LNCaP clone FGC (cell line): Measurements from ENCODE around the gene LRFN2.

Source experiments
- DNase-seq: peaks from one replicate; pipeline ENCODE4 v3.0.0-alpha.2; 2011; ENCODE audit warnings: low read depth
- H3K4me3 ChIP-seq: 2 replicates; pipeline ENCODE4 v1.5.1; 2011; ENCODE audit warnings: mild to moderate bottlenecking, low read depth, low read length, control low read depth
- CTCF ChIP-seq: IDR thresholded peaks from 2 replicates; pipeline ENCODE4 v1.5.1; 2012; ENCODE audit warnings: mild to moderate bottlenecking; ENCODE audit not compliant: control insufficient read depth, insufficient read depth; ENCODE audit errors: extremely low read depth

The LRFN2 gene

GRCh38 chr6:40516429-40516828 is 70.7 kb downstream of the LRFN2 start:
- TF ChIP-seq CTCF = no peak
- no peak for DNase-seq
- H3K4me3 ChIP-seq = no peak overlapping the region

GRCh38 chr6:40512340-40512739 is 74.8 kb downstream of the LRFN2 start:
- no peak for TF ChIP-seq CTCF
- H3K4me3 ChIP-seq = no peak overlapping the region
- no peak for DNase-seq

- no peak for DNase-seq
- H3K4me3 ChIP-seq = no peak overlapping the region
- no peak for TF ChIP-seq CTCF
Measured at GRCh38 chr6:40511884-40512283, 75.3 kb downstream of the LRFN2 start.

- no peak for DNase-seq
- TF ChIP-seq CTCF = no peak
- H3K4me3 ChIP-seq = no peak overlapping the region
Measured at GRCh38 chr6:40510442-40510841, 76.7 kb downstream of the LRFN2 start.

GRCh38 chr6:40509716-40510260 is 77.4 kb downstream of the LRFN2 start:
- no peak overlapping the region for H3K4me3 ChIP-seq
- DNase-seq = no peak
- TF ChIP-seq CTCF = no peak

- TF ChIP-seq CTCF = no peak
- DNase-seq = no peak
- no peak overlapping the region for H3K4me3 ChIP-seq
Measured at GRCh38 chr6:40509086-40509485, 78.1 kb downstream of the LRFN2 start.

GRCh38 chr6:40506954-40507353 is 80.2 kb downstream of the LRFN2 start:
- no peak for DNase-seq
- TF ChIP-seq CTCF = no peak
- H3K4me3 ChIP-seq = no peak overlapping the region
